GM12892 (cell line): ENCODE measurements around the gene MAN1A1.
"Not testable (repeated sequence)": the region's sequence is repeated elsewhere in the genome, so short reads cannot be mapped to it uniquely, and the experiment has no call there.

Experiments used
- POLR2A ChIP-seq: IDR thresholded peaks from 2 replicates; pipeline ENCODE4 v1.6.1; 2011; ENCODE audit warnings: low read depth, low read length, control low read depth
- POLR2AphosphoS5 ChIP-seq: IDR thresholded peaks from 2 replicates; pipeline ENCODE4 v1.6.1; 2011; ENCODE audit warnings: low read depth, low read length, control low read depth
- TAF1 ChIP-seq: IDR thresholded peaks from 2 replicates; pipeline ENCODE4 v1.6.1; 2011; ENCODE audit warnings: low read depth, mild to moderate bottlenecking, control low read depth, low read length, borderline replicate concordance

DNA sequence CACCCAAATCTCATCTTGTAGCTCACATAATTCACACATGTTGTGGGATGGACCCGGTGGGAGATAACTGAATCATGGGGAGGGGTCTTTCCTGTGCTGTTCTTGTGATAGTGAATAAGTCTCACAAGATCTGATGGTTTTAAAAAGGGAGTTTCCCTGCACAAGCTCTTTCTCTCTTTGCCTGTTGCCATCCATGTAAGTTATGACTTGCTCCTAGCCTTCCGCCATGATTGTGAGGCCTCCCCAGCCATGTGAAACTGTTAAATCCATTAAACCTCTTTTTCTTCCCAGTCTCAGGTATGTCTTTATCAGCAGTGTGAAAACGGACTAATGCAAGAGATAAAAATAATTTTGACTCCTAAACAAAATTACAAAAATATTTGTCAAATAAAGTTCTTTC lies 58.5 kb downstream of the MAN1A1 start:
- TF ChIP-seq POLR2AphosphoS5, POLR2A, TAF1: not testable (repeated sequence)
